ENCODE results near the gene PSD2. TPM values are rescaled to one million over a fixed set of nuclear protein-coding genes. Genes with fewer than 3 reads are reported as not detected.

Gene PSD2
- total RNA-seq, 4 donors from 2014 or later: 0.16 TPM; not detected in 3

GRCh38 chr5:139833525-139833924 is 37.9 kb downstream of the PSD2 start:
- no peaks in the 10 kb centered on the region for H3K9me3 ChIP-seq
- intact Hi-C loops (cut with DNase I; ENCODE audit: low total_unique reads) (no loop called here), in situ Hi-C loops (cut with MboI; ENCODE audit: low pct_ligation_motif_present in 1 of 4, low pct_unique_long_range_greater_than_20kb in 1 of 4, low sequenced_read_pairs in 3 of 4) (no loop called here)
- no peak overlapping the region for H3K4me3 ChIP-seq
- H3K36me3 ChIP-seq: no peaks in the 10 kb centered on the region
- WGBS, 2 donors (ENCODE audit: low coverage in 1 of 2): 59 to 88% methylated on average over 1 to 3 of the region's 3 CpGs
- DNase-seq: no peak
- TF ChIP-seq POLR2AphosphoS5 (IDR thresholded peaks at IDR 0.05) (no peak), POLR2A (IDR thresholded peaks at IDR 0.05) (no peak), EP300 (IDR thresholded peaks at IDR 0.05; ENCODE audit: low read depth) (no peak), CTCF (IDR thresholded peaks at IDR 0.05) (no peak)
- H3K4me1 ChIP-seq: no peaks in the 10 kb centered on the region
- H3K27me3 ChIP-seq: peaks cover 3% of the 10 kb centered on the region
- H3K27ac ChIP-seq: no peak overlapping the region

- 53 to 100% methylated on average over 1 to 3 of the region's 3 CpGs for WGBS, 2 donors (ENCODE audit: low coverage in 1 of 2)
- Histone ChIP-seq H3K27me3 (peaks cover 3% of the 10 kb centered on the region), H3K36me3 (no peaks in the 10 kb centered on the region), H3K27ac (no peak overlapping the region), H3K4me3 (no peak overlapping the region), H3K4me1 (no peaks in the 10 kb centered on the region), H3K9me3 (no peaks in the 10 kb centered on the region)
- in situ Hi-C loops (cut with MboI; ENCODE audit: low pct_ligation_motif_present in 1 of 4, low pct_unique_long_range_greater_than_20kb in 1 of 4, low sequenced_read_pairs in 3 of 4) (no loop called here), intact Hi-C loops (cut with DNase I; ENCODE audit: low total_unique reads) (no loop called here)
- no peak for DNase-seq
- TF ChIP-seq EP300 (IDR thresholded peaks at IDR 0.05; ENCODE audit: low read depth): no peak
- no peak for TF ChIP-seq CTCF (IDR thresholded peaks at IDR 0.05)
- no peak for TF ChIP-seq POLR2A (IDR thresholded peaks at IDR 0.05)
- no peak for TF ChIP-seq POLR2AphosphoS5 (IDR thresholded peaks at IDR 0.05)
These were observed 40.0 kb downstream of the PSD2 start for GRCh38 chr5:139835656-139836055.

GRCh38 chr5:139836469-139837208 is 41.0 kb downstream of the PSD2 start:
- Histone ChIP-seq H3K4me1 (no peaks in the 10 kb centered on the region), H3K36me3 (no peaks in the 10 kb centered on the region), H3K4me3 (no peak overlapping the region), H3K9me3 (no peaks in the 10 kb centered on the region), H3K27ac (no peak overlapping the region), H3K27me3 (peaks cover 3% of the 10 kb centered on the region)
- TF ChIP-seq POLR2A (IDR thresholded peaks at IDR 0.05): no peak
- no peak for TF ChIP-seq CTCF (IDR thresholded peaks at IDR 0.05)
- no peak for TF ChIP-seq EP300 (IDR thresholded peaks at IDR 0.05; ENCODE audit: low read depth)
- no peak for TF ChIP-seq POLR2AphosphoS5 (IDR thresholded peaks at IDR 0.05)
- DNase-seq: no peak
- WGBS, 2 donors (ENCODE audit: low coverage in 1 of 2): 95% methylated on average over 22 of the region's 22 CpGs; no CpG with 5 or more reads in 1 of the 2 donors
- in situ Hi-C loops (cut with MboI; ENCODE audit: low pct_ligation_motif_present in 1 of 4, low pct_unique_long_range_greater_than_20kb in 1 of 4, low sequenced_read_pairs in 3 of 4) (no loop called here), intact Hi-C loops (cut with DNase I; ENCODE audit: low total_unique reads) (no loop called here)

- intact Hi-C loops (cut with DNase I; ENCODE audit: low total_unique reads): no loop called here
- Histone ChIP-seq H3K9me3 (no peaks in the 10 kb centered on the region), H3K27me3 (peaks cover 3% of the 10 kb centered on the region), H3K4me3 (no peak overlapping the region), H3K4me1 (no peaks in the 10 kb centered on the region), H3K27ac (no peak overlapping the region), H3K36me3 (no peaks in the 10 kb centered on the region)
- in situ Hi-C loops (cut with MboI; ENCODE audit: low pct_ligation_motif_present in 1 of 4, low pct_unique_long_range_greater_than_20kb in 1 of 4, low sequenced_read_pairs in 3 of 4): no loop called here
- TF ChIP-seq CTCF (IDR thresholded peaks at IDR 0.05): no peak
- 92% methylated on average over 10 of the region's 10 CpGs; no CpG with 5 or more reads in 1 of the 2 donors for WGBS, 2 donors (ENCODE audit: low coverage in 1 of 2)
- DNase-seq: no peak
These were observed 42.2 kb downstream of the PSD2 start for GRCh38 chr5:139837711-139838380.

All from transverse colon (tissue), 4 donors.